HepG2 (cell line): ENCODE measurements around the gene PDGFRB. TPM values are rescaled to one million over a fixed set of nuclear protein-coding genes. Genes with fewer than 3 reads are reported as not detected.
A peak's percentile ranks its signal among the peaks of the same experiment; 100 is the strongest.

Experiments used
- ADNP ChIP-seq: sonication (generic); formaldehyde crosslinking; IDR thresholded peaks from 2 replicates; pipeline ENCODE4 v1.4.0; 2020; ENCODE audit warnings: missing genetic modification reagents
- AGO2 ChIP-seq: fragments of 200-400 bp; formaldehyde crosslinking; optimal IDR thresholded peaks from 2 replicates; pipeline ENCODE3; 2017; ENCODE audit warnings: mild to moderate bottlenecking, low read depth, low read length, moderate library complexity
- ARNTL ChIP-seq: sonication (generic); formaldehyde crosslinking; IDR thresholded peaks from 2 replicates; pipeline ENCODE4 v1.4.0; 2020; ENCODE audit warnings: mild to moderate bottlenecking, missing genetic modification reagents
- BRD4 ChIP-seq: sonication (generic); formaldehyde crosslinking; IDR thresholded peaks from 2 replicates; pipeline ENCODE4 v1.4.0; 2020; ENCODE audit warnings: missing genetic modification reagents
- CEBPG ChIP-seq: IDR thresholded peaks from 2 replicates; pipeline ENCODE4 v1.6.1; 2016
- CENPX ChIP-seq: sonication (generic); formaldehyde crosslinking; IDR thresholded peaks from 2 replicates; pipeline ENCODE4 v1.9.0; 2021; ENCODE audit warnings: mild to moderate bottlenecking, missing genetic modification reagents, moderate library complexity
- DZIP1 ChIP-seq: sonication (generic); formaldehyde crosslinking; IDR thresholded peaks from 2 replicates; pipeline ENCODE4 v1.5.0; 2020; ENCODE audit warnings: mild to moderate bottlenecking, missing genetic modification reagents
- EEA1 ChIP-seq: sonication (generic); formaldehyde crosslinking; IDR thresholded peaks from 2 replicates; pipeline ENCODE4 v1.5.1; 2020; ENCODE audit warnings: mild to moderate bottlenecking, missing genetic modification reagents, borderline replicate concordance
- FOXM1 ChIP-seq: sonication (generic); formaldehyde crosslinking; IDR thresholded peaks from 2 replicates; pipeline ENCODE4 v1.5.0; 2020; ENCODE audit warnings: missing genetic modification reagents
- FOXO4 ChIP-seq: sonication (generic); formaldehyde crosslinking; conservative IDR thresholded peaks from 2 replicates; pipeline ENCODE4 v1.8.1; 2023; ENCODE audit warnings: missing genetic modification reagents
- JARID2 ChIP-seq: sonication (generic); formaldehyde crosslinking; IDR thresholded peaks from 2 replicates; pipeline ENCODE4 v1.8.1; 2023; ENCODE audit warnings: missing genetic modification reagents, inconsistent platforms; ENCODE audit not compliant: insufficient replicate concordance
- KDM3A ChIP-seq: IDR thresholded peaks from 2 replicates; pipeline ENCODE4 v1.6.1; 2018; ENCODE audit warnings: low read depth, missing compliant biosample characterization
- KDM5B ChIP-seq: sonication (generic); formaldehyde crosslinking; IDR thresholded peaks from 2 replicates; pipeline ENCODE4 v1.4.0; 2020; ENCODE audit warnings: missing genetic modification reagents, mild to moderate bottlenecking, borderline replicate concordance
- MXD3 ChIP-seq: IDR thresholded peaks from 2 replicates; pipeline ENCODE4 v1.6.1; 2016; ENCODE audit warnings: mild to moderate bottlenecking, missing biosample characterization, missing genetic modification reagents
- NFKB2 ChIP-seq: sonication (generic); formaldehyde crosslinking; IDR thresholded peaks from 2 replicates; pipeline ENCODE4 v1.4.0; 2020; ENCODE audit warnings: missing genetic modification reagents, borderline replicate concordance
- NFRKB ChIP-seq: fragments of 450-650 bp; IDR thresholded peaks from 2 replicates; pipeline ENCODE4 v1.6.1; 2017
- RFX1 ChIP-seq: fragments of 450-650 bp; IDR thresholded peaks from 2 replicates; pipeline ENCODE4 v1.6.1; 2017
- SP5 ChIP-seq: IDR thresholded peaks from 2 replicates; pipeline ENCODE4 v1.6.1; 2016; ENCODE audit warnings: low read depth, borderline replicate concordance
- TAF15 ChIP-seq: fragments of 200-400 bp; formaldehyde crosslinking; IDR thresholded peaks from one replicate; pipeline ENCODE4 v1.6.1; 2018; ENCODE audit warnings: mild to moderate bottlenecking, low read depth, low read length; ENCODE audit not compliant: poor library complexity, severe bottlenecking
- ZBTB21 ChIP-seq: sonication (generic); formaldehyde crosslinking; IDR thresholded peaks from 2 replicates; pipeline ENCODE4 v1.4.0; 2020; ENCODE audit warnings: missing genetic modification reagents
- ZBTB37 ChIP-seq: sonication (generic); formaldehyde crosslinking; IDR thresholded peaks from 2 replicates; pipeline ENCODE4 v1.4.0; 2020; ENCODE audit warnings: mild to moderate bottlenecking, missing genetic modification reagents
- ZMYM4 ChIP-seq: sonication (generic); formaldehyde crosslinking; IDR thresholded peaks from 2 replicates; pipeline ENCODE4 v1.8.1; 2023; ENCODE audit warnings: mild to moderate bottlenecking, missing genetic modification reagents
- ZNF232 ChIP-seq: sonication (generic); formaldehyde crosslinking; IDR thresholded peaks from 2 replicates; pipeline ENCODE4 v1.4.0; 2020; ENCODE audit warnings: missing genetic modification reagents, borderline replicate concordance
- ZNF34 ChIP-seq: sonication (generic); formaldehyde crosslinking; IDR thresholded peaks from 2 replicates; pipeline ENCODE4 v1.4.0; 2020; ENCODE audit warnings: mild to moderate bottlenecking, missing genetic modification reagents, borderline replicate concordance
- ZNF547 ChIP-seq: sonication (generic); formaldehyde crosslinking; IDR thresholded peaks from 2 replicates; pipeline ENCODE4 v1.5.1; 2020; ENCODE audit warnings: mild to moderate bottlenecking, missing genetic modification reagents
- ZNF569 ChIP-seq: sonication (generic); formaldehyde crosslinking; IDR thresholded peaks from 2 replicates; pipeline ENCODE4 v1.5.0; 2020; ENCODE audit warnings: mild to moderate bottlenecking, missing genetic modification reagents, moderate library complexity, borderline replicate concordance
- polyA plus RNA-seq, 8 experiments: library from polyadenylated mRNA; depleted of rRNA in 3 of 8; stranded (reverse) in 7 of 8; unstranded in 1 of 8; fragments of >200 nt; fragmentation: Illumina TruSeq in 4 of 8; extraction: Trizol in 4 of 8; gene quantifications; 2 replicates each; pipeline versions ENCODE4 v1.2.1 to v1.2.3, GENCODE V29; 2011 to 2016; ENCODE audit warnings: low read depth in 4 of 8, missing spikeins in 1 of 8, mixed read lengths in 1 of 8; ENCODE audit not compliant: insufficient read depth in 1 of 8
- total RNA-seq, 5 experiments: library from RNA; depleted of rRNA; stranded (reverse); fragments of >200 nt; fragmentation: Illumina TruSeq; extraction: Trizol; gene quantifications; 2 replicates each; pipeline ENCODE4 v1.2.3, GENCODE V29; 2016; ENCODE audit warnings: low read depth in 1 of 5

Gene PDGFRB
- total and polyA plus RNA-seq, 2 of the 13 experiments (the other 11 are each of a cell fraction or from before 2014, with no cell fraction given): 4.0 to 21.0 TPM

GRCh38 chr5:150137997-150138396 lies 17.6 kb downstream of the PDGFRB start (continued):
- TF ChIP-seq FOXO4 (CRISPR knock-in tag) (0 out of 2 replicates have a peak, but pooled peaks have one; percentile 77), FOXM1 (CRISPR knock-in tag) (no peak), EEA1 (CRISPR knock-in tag) (no peak), SP5 (CRISPR knock-in tag) (no peak), BRD4 (CRISPR knock-in tag) (0 out of 2 replicates have a peak, but pooled peaks have one; percentile 40), ZBTB37 (CRISPR knock-in tag) (no peak), ZBTB21 (CRISPR knock-in tag) (peak; percentile 67; the same call in 1 of the 2 replicates), RFX1 (no peak), ZNF569 (CRISPR knock-in tag) (no peak), DZIP1 (CRISPR knock-in tag) (no peak), ZNF34 (CRISPR knock-in tag) (no peak), KDM3A (CRISPR knock-in tag) (no peak), ADNP (CRISPR knock-in tag) (no peak), MXD3 (CRISPR knock-in tag) (no peak), NFKB2 (CRISPR knock-in tag) (no peak), ZNF547 (CRISPR knock-in tag) (no peak), JARID2 (CRISPR knock-in tag) (no peak), NFRKB (no peak), CENPX (CRISPR knock-in tag) (no peak), ARNTL (CRISPR knock-in tag) (no peak), ZNF232 (CRISPR knock-in tag) (no peak), AGO2 (peak; percentile 44), CEBPG (peak; percentile 20; the same call in 1 of the 2 replicates), ZMYM4 (CRISPR knock-in tag) (no peak), KDM5B (CRISPR knock-in tag) (peak; percentile 50; the same call in 1 of the 2 replicates), TAF15 (no peak)
